PFSK-1 (cell line): ENCODE data around the gene RNF217.

ENCODE experiments used
- FOXP2 ChIP-seq: optimal IDR thresholded peaks from 2 replicates; pipeline ENCODE3; 2011; ENCODE audit warnings: borderline replicate concordance, control low read depth, inconsistent platforms; ENCODE audit not compliant: insufficient read depth; ENCODE audit errors: extremely low read length, extremely low read depth
- POLR2AphosphoS5 ChIP-seq: IDR thresholded peaks from 2 replicates; pipeline ENCODE4 v1.6.1; 2012; ENCODE audit warnings: low read depth, mild to moderate bottlenecking, control low read depth, low read length, moderate library complexity
- SIN3A ChIP-seq: IDR thresholded peaks from 2 replicates; pipeline ENCODE4 v1.6.1; 2012; ENCODE audit warnings: mild to moderate bottlenecking, low read length, moderate library complexity, borderline replicate concordance; ENCODE audit not compliant: insufficient read depth
- TAF1 ChIP-seq: IDR thresholded peaks from 2 replicates; pipeline ENCODE4 v1.6.1; 2012; ENCODE audit warnings: low read length, control low read depth, borderline replicate concordance; ENCODE audit not compliant: insufficient read depth
- TF ChIP-seq, protein P1 (sequence below), 2 experiments: IDR thresholded peaks; 2 replicates each; pipeline versions ENCODE4 v1.6.1 to v1.8.0; 2011 to 2012; ENCODE audit warnings: low read depth in 2 of 2, low read length in 2 of 2, control low read depth in 1 of 2, inconsistent platforms in 1 of 2, mild to moderate bottlenecking in 1 of 2, moderate library complexity in 1 of 2; ENCODE audit not compliant: insufficient read depth in 1 of 2

Gene RNF217

DNA sequence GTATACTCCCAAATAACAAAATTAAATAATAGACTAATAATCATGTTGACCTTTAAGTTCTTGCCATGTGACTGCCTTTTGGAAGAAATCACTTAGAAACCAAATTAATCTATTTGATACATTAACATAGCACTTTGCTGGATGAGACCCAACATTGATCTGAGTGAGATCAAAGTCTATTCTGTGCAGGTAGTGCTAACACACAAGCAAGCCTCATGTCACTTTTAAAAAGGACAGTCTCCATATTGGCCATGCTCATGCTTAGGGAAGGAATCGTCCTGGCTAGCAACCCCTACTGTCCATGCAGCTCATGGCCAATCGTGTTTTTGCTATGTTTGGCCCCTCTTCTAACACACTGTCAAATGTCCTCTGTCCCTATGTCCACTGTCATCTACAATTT, 35.8 kb upstream of the RNF217 start:
- TF ChIP-seq FOXP2, result no peak
- TF ChIP-seq, protein P1, sequence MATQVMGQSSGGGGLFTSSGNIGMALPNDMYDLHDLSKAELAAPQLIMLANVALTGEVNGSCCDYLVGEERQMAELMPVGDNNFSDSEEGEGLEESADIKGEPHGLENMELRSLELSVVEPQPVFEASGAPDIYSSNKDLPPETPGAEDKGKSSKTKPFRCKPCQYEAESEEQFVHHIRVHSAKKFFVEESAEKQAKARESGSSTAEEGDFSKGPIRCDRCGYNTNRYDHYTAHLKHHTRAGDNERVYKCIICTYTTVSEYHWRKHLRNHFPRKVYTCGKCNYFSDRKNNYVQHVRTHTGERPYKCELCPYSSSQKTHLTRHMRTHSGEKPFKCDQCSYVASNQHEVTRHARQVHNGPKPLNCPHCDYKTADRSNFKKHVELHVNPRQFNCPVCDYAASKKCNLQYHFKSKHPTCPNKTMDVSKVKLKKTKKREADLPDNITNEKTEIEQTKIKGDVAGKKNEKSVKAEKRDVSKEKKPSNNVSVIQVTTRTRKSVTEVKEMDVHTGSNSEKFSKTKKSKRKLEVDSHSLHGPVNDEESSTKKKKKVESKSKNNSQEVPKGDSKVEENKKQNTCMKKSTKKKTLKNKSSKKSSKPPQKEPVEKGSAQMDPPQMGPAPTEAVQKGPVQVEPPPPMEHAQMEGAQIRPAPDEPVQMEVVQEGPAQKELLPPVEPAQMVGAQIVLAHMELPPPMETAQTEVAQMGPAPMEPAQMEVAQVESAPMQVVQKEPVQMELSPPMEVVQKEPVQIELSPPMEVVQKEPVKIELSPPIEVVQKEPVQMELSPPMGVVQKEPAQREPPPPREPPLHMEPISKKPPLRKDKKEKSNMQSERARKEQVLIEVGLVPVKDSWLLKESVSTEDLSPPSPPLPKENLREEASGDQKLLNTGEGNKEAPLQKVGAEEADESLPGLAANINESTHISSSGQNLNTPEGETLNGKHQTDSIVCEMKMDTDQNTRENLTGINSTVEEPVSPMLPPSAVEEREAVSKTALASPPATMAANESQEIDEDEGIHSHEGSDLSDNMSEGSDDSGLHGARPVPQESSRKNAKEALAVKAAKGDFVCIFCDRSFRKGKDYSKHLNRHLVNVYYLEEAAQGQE (IDR thresholded peaks at IDR 0.05; ENCODE audit: insufficient read depth in 1 of 2, low read depth in 2 of 2, low read length in 2 of 2), result no peak
- TF ChIP-seq SIN3A, result no peak
- no peak for TF ChIP-seq TAF1
- TF ChIP-seq POLR2AphosphoS5, result no peak

DNA sequence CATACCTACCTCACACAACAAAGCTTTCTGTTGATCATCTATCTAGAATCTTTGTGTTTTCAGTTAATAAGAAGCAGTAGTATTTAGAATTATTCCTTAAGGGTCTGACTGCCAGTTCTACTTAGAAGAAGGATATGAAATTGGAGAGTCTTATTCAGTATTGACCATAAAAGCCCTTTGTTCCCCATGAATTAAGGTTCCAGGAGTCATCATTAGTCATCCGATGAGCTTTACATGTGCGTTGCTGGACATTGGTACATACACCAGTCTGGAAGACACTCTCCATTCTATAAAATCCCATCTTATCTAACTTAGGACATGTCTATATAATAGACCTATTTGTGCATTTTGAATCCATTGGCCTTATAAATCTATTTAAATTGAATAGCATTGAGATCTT, 34.4 kb upstream of the RNF217 start:
- no peak for TF ChIP-seq POLR2AphosphoS5
- TF ChIP-seq, protein P1 (IDR thresholded peaks at IDR 0.05; ENCODE audit: insufficient read depth in 1 of 2, low read depth in 2 of 2, low read length in 2 of 2), result no peak
- no peak for TF ChIP-seq SIN3A
- no peak for TF ChIP-seq TAF1
- TF ChIP-seq FOXP2, result no peak

DNA sequence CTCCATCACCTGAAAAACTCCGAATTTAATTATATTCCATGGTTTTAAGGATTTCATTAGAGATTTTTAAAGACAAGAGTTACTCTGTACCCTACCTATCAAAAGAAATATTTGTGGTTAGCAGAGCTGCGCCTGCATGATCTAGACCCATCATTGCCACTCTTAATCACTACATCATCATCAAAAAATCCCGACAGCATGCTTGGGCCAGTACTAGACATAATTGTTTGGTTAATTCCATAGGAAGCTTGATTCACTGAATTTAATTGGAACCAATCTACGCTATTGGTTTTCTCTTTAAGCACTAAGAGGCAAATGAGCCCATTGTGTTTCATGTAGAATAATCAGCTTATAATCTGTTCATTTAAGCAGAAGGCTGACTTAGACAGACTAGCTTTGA, 33.4 kb upstream of the RNF217 start:
- no peak for TF ChIP-seq POLR2AphosphoS5
- TF ChIP-seq SIN3A, result no peak
- TF ChIP-seq TAF1, result no peak
- TF ChIP-seq, protein P1 (IDR thresholded peaks at IDR 0.05; ENCODE audit: insufficient read depth in 1 of 2, low read depth in 2 of 2, low read length in 2 of 2), result no peak
- TF ChIP-seq FOXP2, result no peak

DNA sequence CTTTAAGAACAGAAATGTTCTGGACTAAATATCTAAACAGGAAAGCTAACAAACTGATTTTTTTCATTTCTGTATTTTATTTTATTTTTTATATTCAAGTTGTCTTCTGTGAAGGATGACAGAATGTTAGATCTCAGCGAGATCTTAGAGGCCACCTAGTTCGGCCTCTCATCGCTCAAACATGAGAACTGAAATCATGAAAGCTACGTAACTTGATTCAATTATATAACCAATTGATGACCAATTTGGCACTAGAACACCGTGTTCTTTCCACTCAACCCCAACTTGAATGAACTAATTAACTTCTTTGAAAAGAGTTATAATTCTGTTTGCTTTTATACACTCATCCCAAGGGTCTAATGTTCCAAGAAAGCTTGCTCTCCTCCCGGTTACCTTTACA, 24.6 kb upstream of the RNF217 start:
- TF ChIP-seq TAF1, result no peak
- TF ChIP-seq, protein P1 (IDR thresholded peaks at IDR 0.05; ENCODE audit: insufficient read depth in 1 of 2, low read depth in 2 of 2, low read length in 2 of 2), result no peak
- TF ChIP-seq SIN3A, result no peak
- TF ChIP-seq POLR2AphosphoS5, result no peak
- TF ChIP-seq FOXP2, result no peak

DNA sequence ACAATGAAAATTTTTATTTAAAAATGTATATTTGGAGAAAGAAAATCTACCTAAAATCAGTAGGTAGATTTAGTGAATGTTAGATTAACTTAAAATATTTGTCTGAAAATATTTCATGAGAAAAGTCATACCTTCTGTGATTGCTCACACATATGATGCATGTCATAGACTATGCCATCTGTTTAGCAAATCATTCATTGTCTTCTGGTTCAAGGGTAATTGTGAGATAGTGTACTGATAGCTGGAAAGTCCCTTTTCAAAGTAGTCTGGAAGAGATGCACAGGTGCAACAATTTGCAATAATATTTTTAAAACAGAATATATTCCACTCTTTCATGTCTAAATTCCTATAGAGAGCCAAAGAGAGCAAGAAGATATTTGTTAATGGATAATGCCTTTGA, 21.0 kb upstream of the RNF217 start:
- TF ChIP-seq TAF1, result no peak
- no peak for TF ChIP-seq FOXP2
- TF ChIP-seq SIN3A, result no peak
- TF ChIP-seq, protein P1 (IDR thresholded peaks at IDR 0.05; ENCODE audit: insufficient read depth in 1 of 2, low read depth in 2 of 2, low read length in 2 of 2), result no peak
- no peak for TF ChIP-seq POLR2AphosphoS5
